Liver (tissue), 9 donors: ENCODE results near the gene HLA-DOB. TPM values are rescaled to one million over a fixed set of nuclear protein-coding genes. Genes with fewer than 3 reads are reported as not detected.

Source experiments
- DNase-seq: peaks from one replicate; pipeline ENCODE4 v3.0.0-alpha.2; 2017; ENCODE audit warnings: low spot score
- H3K27ac ChIP-seq, 2 donors: one replicate each; pipeline ENCODE4 v1.7.0; 2013; ENCODE audit warnings: inconsistent platforms in 2 of 2, low read length in 2 of 2, control low read depth in 1 of 2, low read depth in 1 of 2, mild to moderate bottlenecking in 1 of 2
- H3K27me3 ChIP-seq, 4 donors: one replicate each; pipeline versions ENCODE4 v1.6.1 to v1.7.0; 2013; ENCODE audit warnings: low read length in 3 of 4, inconsistent platforms in 1 of 4, mild to moderate bottlenecking in 1 of 4, moderate library complexity in 1 of 4; ENCODE audit not compliant: control insufficient read depth in 4 of 4, insufficient read depth in 4 of 4
- H3K36me3 ChIP-seq, 4 donors: one replicate each; pipeline versions ENCODE4 v1.6.1 to v1.7.0; 2013; ENCODE audit warnings: low read length in 3 of 4, mild to moderate bottlenecking in 3 of 4, low read depth in 1 of 4, moderate library complexity in 1 of 4; ENCODE audit not compliant: control insufficient read depth in 4 of 4, insufficient read depth in 3 of 4
- H3K4me1 ChIP-seq, 4 donors: one replicate each; pipeline versions ENCODE4 v1.6.1 to v1.7.0; 2013; ENCODE audit warnings: low read length in 3 of 4, mild to moderate bottlenecking in 3 of 4, moderate library complexity in 1 of 4; ENCODE audit not compliant: control insufficient read depth in 4 of 4, insufficient read depth in 4 of 4
- H3K4me3 ChIP-seq, 3 donors: one replicate each; pipeline versions ENCODE4 v1.6.1 to v1.7.0; 2013; ENCODE audit warnings: low read length in 3 of 3, control low read depth in 1 of 3, low read depth in 1 of 3, mild to moderate bottlenecking in 1 of 3
- H3K9ac ChIP-seq, 2 donors: one replicate each; pipeline ENCODE4 v1.7.0; 2013; ENCODE audit warnings: low read length in 2 of 2, mild to moderate bottlenecking in 2 of 2, moderate library complexity in 2 of 2, control low read depth in 1 of 2, low read depth in 1 of 2
- H3K9me3 ChIP-seq, 4 donors: one replicate each; pipeline versions ENCODE4 v1.6.1 to v1.7.0; 2013; ENCODE audit warnings: low read length in 3 of 4; ENCODE audit not compliant: control insufficient read depth in 4 of 4
- EGR1 ChIP-seq, 2 donors: IDR thresholded peaks; 2 replicates each; pipeline ENCODE4 v1.6.1; 2016 to 2018; ENCODE audit warnings: antibody characterized with exemption in 2 of 2, low read depth in 2 of 2
- FOXA1 ChIP-seq: IDR thresholded peaks from 2 replicates; pipeline ENCODE4 v1.6.1; 2016; ENCODE audit warnings: antibody characterized with exemption
- HNF4A ChIP-seq, 2 donors: conservative IDR thresholded peaks; 2 replicates each; pipeline ENCODE4 v1.6.1; 2016; ENCODE audit warnings: antibody characterized with exemption in 2 of 2, mild to moderate bottlenecking in 2 of 2
- HNF4G ChIP-seq: IDR thresholded peaks from 2 replicates; pipeline ENCODE4 v1.6.1; 2016; ENCODE audit warnings: antibody characterized with exemption
- NR2F2 ChIP-seq: IDR thresholded peaks from 2 replicates; pipeline ENCODE4 v1.6.1; 2016; ENCODE audit warnings: antibody characterized with exemption
- RXRA ChIP-seq, 2 donors: IDR thresholded peaks; 2 replicates each; pipeline ENCODE4 v1.6.1; 2017 to 2018; ENCODE audit warnings: antibody characterized with exemption in 2 of 2, mild to moderate bottlenecking in 1 of 2
- TAF1 ChIP-seq: conservative IDR thresholded peaks from 2 replicates; pipeline ENCODE4 v1.6.1; 2016; ENCODE audit warnings: antibody characterized with exemption, mild to moderate bottlenecking
- YY1 ChIP-seq: IDR thresholded peaks from 2 replicates; pipeline ENCODE4 v1.6.1; 2016; ENCODE audit warnings: antibody characterized with exemption, mild to moderate bottlenecking
- ZBTB33 ChIP-seq: IDR thresholded peaks from 2 replicates; pipeline ENCODE4 v1.6.1; 2016; ENCODE audit warnings: antibody characterized with exemption
- WGBS: extraction: QIAGEN DNeasy Blood & Tissue Kit; methylation state at CpG from one replicate; pipeline ENCODE4 v1.1.7; 2013; 5-methylcytosine and 5-hydroxymethylcytosine counted together
- polyA plus RNA-seq, 2 donors: library from polyadenylated mRNA; stranded (reverse) in 1 of 2; unstranded in 1 of 2; fragments of 200-250 nt in 1 of 2; fragments of >200 nt in 1 of 2; fragmentation: Nextera tagmentation in 1 of 2; extraction: Ambion mirVana in 1 of 2; gene quantifications; one replicate each; pipeline versions ENCODE4 v1.2.1 to v1.2.3, GENCODE V29; 2013 to 2015
- total RNA-seq, 2 donors: library from RNA; depleted of rRNA; stranded (reverse); fragments of >200 nt; gene quantifications; one replicate each; pipeline ENCODE4 v1.2.3, GENCODE V29; 2014
- donor health status: healthy.
- donor health status: healthy.
- donor health status: healthy.
- donor health status: healthy.
- donor health status: healthy.

Gene HLA-DOB
- total and polyA plus RNA-seq, 4 donors, result 0.16 to 0.67 (median 0.25) TPM; not detected in 1

GRCh38 chr6:32849126-32849525, 32.3 kb upstream of the HLA-DOB start:
- 80% methylated on average over 6 of the region's 6 CpGs for WGBS
- Histone ChIP-seq H3K4me1 (peaks cover 6 to 30% (median 18%) of the 10 kb centered on the region in 4 donors), H3K9me3 (no peaks in the 10 kb centered on the region), H3K4me3 (no peak overlapping the region), H3K27ac (no peak overlapping the region), H3K9ac (no peak overlapping the region), H3K27me3 (no peaks in the 10 kb centered on the region), H3K36me3 (peaks cover 5 to 47% (median 35%) of the 10 kb centered on the region in 4 donors)
- no peak for DNase-seq
- TF ChIP-seq RXRA (IDR thresholded peaks at IDR 0.05) (no peak), HNF4G (no peak)

GRCh38 chr6:32847795-32848194, 31.0 kb upstream of the HLA-DOB start:
- Histone ChIP-seq H3K27ac (no peak overlapping the region), H3K4me3 (no peak overlapping the region), H3K9me3 (no peaks in the 10 kb centered on the region), H3K9ac (no peak overlapping the region), H3K36me3 (peaks cover 5 to 47% (median 35%) of the 10 kb centered on the region in 4 donors), H3K4me1 (peaks cover 6 to 35% (median 21%) of the 10 kb centered on the region in 4 donors), H3K27me3 (no peaks in the 10 kb centered on the region)
- DNase-seq, result no peak
- no peak for TF ChIP-seq ZBTB33
- no peak for TF ChIP-seq EGR1 (IDR thresholded peaks at IDR 0.05; ENCODE audit: low read depth in 2 of 2)
- 94% methylated on average over 8 of the region's 8 CpGs for WGBS

- peaks cover 3 to 35% (median 22%) of the 10 kb centered on the region in 4 donors for H3K4me1 ChIP-seq
- H3K27me3 ChIP-seq, result no peaks in the 10 kb centered on the region
- no peaks in the 10 kb centered on the region for H3K9me3 ChIP-seq
- DNase-seq, result no peak
- WGBS, result 60% methylated on average over 10 of the region's 10 CpGs
- TF ChIP-seq YY1, result no peak
- TF ChIP-seq HNF4G, result no peak
- no peak for TF ChIP-seq NR2F2
- TF ChIP-seq FOXA1, result no peak
- no peak for TF ChIP-seq HNF4A (conservative IDR thresholded peaks at IDR 0.05)
- H3K27ac ChIP-seq, result no peak overlapping the region
- no peak overlapping the region for H3K4me3 ChIP-seq
- no peak overlapping the region for H3K9ac ChIP-seq
- peaks cover 5 to 48% (median 35%) of the 10 kb centered on the region in 4 donors for H3K36me3 ChIP-seq
Observed at GRCh38 chr6:32847004-32847403, 30.2 kb upstream of the HLA-DOB start.

GRCh38 chr6:32845384-32845884, 28.6 kb upstream of the HLA-DOB start:
- Histone ChIP-seq H3K4me1 (peaks cover 6 to 44% (median 23%) of the 10 kb centered on the region in 4 donors), H3K9ac (peak overlapping the region; percentile 41 to 77), H3K9me3 (no peaks in the 10 kb centered on the region), H3K27ac (peak overlapping the region; percentile 94 to 98), H3K36me3 (peaks cover 5 to 45% (median 31%) of the 10 kb centered on the region in 4 donors), H3K27me3 (no peaks in the 10 kb centered on the region), H3K4me3 (peak overlapping the region; percentile 6 to 75 (median 15))
- TF ChIP-seq TAF1, result no peak
- no peak for DNase-seq
- 78% methylated on average over 10 of the region's 10 CpGs for WGBS
